Parathyroid adenoma (tissue), 2 donors: Measurements from ENCODE around the gene AQP12A.
"Not testable (repeated sequence)": the region's sequence is repeated elsewhere in the genome, so short reads cannot be mapped to it uniquely, and the experiment has no call there.

Experiments used
- H2AFZ ChIP-seq: fragments of 300-600 bp; sonication (generic); one replicate; pipeline ENCODE4 v1.7.0; 2017; ENCODE audit warnings: antibody characterized with exemption, mild to moderate bottlenecking
- H3K27ac ChIP-seq: fragments of 300-600 bp; sonication (generic); one replicate; pipeline ENCODE4 v1.7.0; 2017
- H3K27me3 ChIP-seq: fragments of 300-600 bp; sonication (generic); one replicate; pipeline ENCODE4 v1.7.0; 2017; ENCODE audit warnings: low read length; ENCODE audit not compliant: control insufficient read depth, insufficient read depth
- H3K36me3 ChIP-seq: fragments of 300-600 bp; sonication (generic); one replicate; pipeline ENCODE4 v1.7.0; 2017; ENCODE audit warnings: low read length; ENCODE audit not compliant: control insufficient read depth, insufficient read depth
- H3K4me1 ChIP-seq: fragments of 300-600 bp; sonication (generic); one replicate; pipeline ENCODE4 v1.7.0; 2017; ENCODE audit warnings: control low read depth
- H3K4me2 ChIP-seq: fragments of 300-600 bp; sonication (generic); one replicate; pipeline ENCODE4 v1.7.0; 2017; ENCODE audit warnings: low read length
- H3K4me3 ChIP-seq: fragments of 300-600 bp; sonication (generic); one replicate; pipeline ENCODE4 v1.7.0; 2017; ENCODE audit warnings: low read depth, low read length
- H3K79me2 ChIP-seq: fragments of 300-600 bp; sonication (generic); one replicate; pipeline ENCODE4 v1.7.0; 2017; ENCODE audit warnings: control low read depth
- H3K9ac ChIP-seq: fragments of 300-600 bp; sonication (generic); one replicate; pipeline ENCODE4 v1.7.0; 2017; ENCODE audit warnings: mild to moderate bottlenecking
- H3K9me3 ChIP-seq: fragments of 300-600 bp; sonication (generic); one replicate; pipeline ENCODE4 v1.7.0; 2017; ENCODE audit warnings: low read length; ENCODE audit not compliant: control insufficient read depth
- CTCF ChIP-seq: fragments of 300-600 bp; sonication (generic); IDR thresholded peaks from one replicate; pipeline ENCODE4 v1.7.0; 2017; ENCODE audit warnings: antibody characterized with exemption, mild to moderate bottlenecking
- donor health status: primary hyperparathyroidism.

Gene AQP12A

DNA sequence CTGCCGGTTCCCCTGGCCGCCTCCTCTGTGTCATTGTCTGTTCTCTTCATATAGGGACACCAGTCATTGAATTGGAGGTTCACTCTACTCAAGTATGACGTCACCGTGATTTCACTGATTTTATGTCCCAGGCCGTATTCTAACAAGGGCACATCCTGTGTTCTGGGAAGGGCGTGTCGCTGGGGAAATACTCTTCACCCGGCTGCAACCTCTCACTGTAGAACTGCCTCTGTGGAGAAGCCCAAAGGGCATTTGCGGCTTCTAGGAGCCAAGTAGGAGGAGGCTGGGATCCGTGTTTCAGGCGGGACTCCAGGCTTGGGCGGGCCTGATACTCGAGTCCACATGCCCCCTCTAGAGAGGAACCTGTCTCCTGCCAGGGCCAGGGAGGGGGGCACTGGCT lies 4.8 kb downstream of the AQP12A start:
- H2AFZ ChIP-seq, H3K4me1 ChIP-seq, H3K4me3 ChIP-seq, H3K27ac ChIP-seq, H3K79me2 ChIP-seq, H3K4me2 ChIP-seq, H3K9ac ChIP-seq, H3K36me3 ChIP-seq, H3K27me3 ChIP-seq, H3K9me3 ChIP-seq: not testable (repeated sequence)

DNA sequence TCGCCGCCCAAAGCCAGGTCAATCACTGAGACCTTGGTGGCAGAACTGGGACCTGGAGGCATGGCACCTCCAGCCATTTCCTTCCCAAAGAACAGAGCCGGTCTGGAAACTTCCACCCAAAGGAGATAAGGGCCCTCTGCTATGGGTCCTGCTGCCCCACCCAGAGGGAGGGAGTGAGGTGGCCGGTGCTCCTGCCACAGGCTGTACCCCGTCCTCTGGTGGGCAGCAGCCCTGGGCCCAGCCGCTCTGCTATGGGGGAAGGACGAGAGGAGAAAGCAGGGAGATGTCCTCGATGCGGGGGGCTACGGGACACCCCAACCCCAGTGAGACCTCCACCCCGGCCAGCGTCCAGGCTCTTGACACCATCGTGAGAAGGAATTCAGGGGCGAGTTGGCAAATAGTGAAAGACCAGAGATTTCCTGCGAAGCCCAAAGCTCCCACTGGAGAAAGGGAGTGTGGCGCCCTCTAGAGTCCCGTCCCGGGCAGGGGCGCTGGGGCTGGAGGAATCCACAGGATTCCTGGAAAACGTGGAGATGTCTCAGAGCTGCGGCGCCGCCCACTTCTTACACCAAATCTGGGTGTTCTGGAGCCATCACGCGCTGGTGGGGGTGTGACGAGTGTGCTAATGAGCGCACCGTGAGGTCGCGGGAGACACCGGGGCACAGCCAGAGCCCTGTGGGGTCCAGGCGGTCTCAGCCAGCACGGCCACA lies 7.3 kb downstream of the AQP12A start:
- not testable (repeated sequence) for H3K27me3 ChIP-seq, H3K4me3 ChIP-seq, H3K36me3 ChIP-seq, H3K9ac ChIP-seq, H3K27ac ChIP-seq, H3K4me1 ChIP-seq, H3K9me3 ChIP-seq, H3K4me2 ChIP-seq, H3K79me2 ChIP-seq, H2AFZ ChIP-seq

GRCh38 chr2:240699835-240700234 lies 8.2 kb downstream of the AQP12A start:
- not testable (repeated sequence) for H3K4me2 ChIP-seq, H3K4me3 ChIP-seq

GRCh38 chr2:240700616-240701015 lies 8.9 kb downstream of the AQP12A start:
- not testable (repeated sequence) for H3K27me3 ChIP-seq, H3K27ac ChIP-seq, H3K4me1 ChIP-seq, H3K4me3 ChIP-seq, H3K9ac ChIP-seq, H3K79me2 ChIP-seq, H3K9me3 ChIP-seq, H2AFZ ChIP-seq, H3K4me2 ChIP-seq, H3K36me3 ChIP-seq

More at GRCh38 chr2:240699835-240700234, 8.2 kb downstream of the AQP12A start:
- not testable (repeated sequence) for H3K9ac ChIP-seq, H3K79me2 ChIP-seq, H3K27ac ChIP-seq, H3K9me3 ChIP-seq, H3K36me3 ChIP-seq, H2AFZ ChIP-seq, H3K27me3 ChIP-seq, H3K4me1 ChIP-seq

DNA sequence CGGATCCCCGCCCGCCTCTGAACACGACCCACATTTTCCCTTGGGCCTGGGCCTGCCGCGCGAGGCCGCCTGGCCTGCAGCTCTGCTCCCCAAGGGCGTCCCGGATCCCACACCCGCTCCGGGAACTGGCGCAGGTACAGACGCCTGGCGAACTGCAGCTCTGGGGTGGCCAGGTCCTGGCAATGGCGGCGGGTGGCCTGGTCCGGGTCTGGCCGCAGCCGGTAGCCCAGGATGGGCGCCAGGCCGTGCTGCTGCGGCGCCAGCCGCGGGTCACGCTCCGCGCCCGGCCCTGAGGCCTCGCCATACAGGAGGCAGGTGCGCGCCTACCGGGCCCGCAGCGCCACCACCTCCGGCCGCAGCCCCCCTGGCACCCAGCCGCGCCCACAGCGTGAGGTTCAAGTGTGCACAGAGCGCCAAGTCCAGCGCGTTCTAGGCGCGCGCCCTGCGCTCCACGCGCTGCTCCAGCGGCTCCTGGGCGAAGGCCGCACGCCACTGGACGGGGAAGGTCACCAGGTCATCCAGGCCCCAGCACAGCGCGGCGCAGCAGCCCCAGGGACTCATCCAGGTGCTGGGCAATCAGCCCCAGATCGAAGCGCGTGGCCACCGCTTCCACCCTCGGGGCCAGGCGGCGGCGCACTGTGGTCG lies 9.5 kb downstream of the AQP12A start:
- TF ChIP-seq CTCF, result no peak
- no peaks in the 10 kb centered on the region for H3K79me2 ChIP-seq
- no peaks in the 10 kb centered on the region for H3K9me3 ChIP-seq
- no peak overlapping the region for H3K4me3 ChIP-seq
- no peak overlapping the region for H3K27ac ChIP-seq
- H3K4me2 ChIP-seq, result no peak overlapping the region
- H3K27me3 ChIP-seq, result no peaks in the 10 kb centered on the region
- H3K4me1 ChIP-seq, result no peaks in the 10 kb centered on the region
- H2AFZ ChIP-seq, result no peak overlapping the region
- H3K36me3 ChIP-seq, result no peaks in the 10 kb centered on the region
- H3K9ac ChIP-seq, result no peak overlapping the region

- Histone ChIP-seq H3K9me3 (no peaks in the 10 kb centered on the region), H3K4me3 (no peak overlapping the region), H2AFZ (no peak overlapping the region), H3K36me3 (no peaks in the 10 kb centered on the region), H3K4me2 (no peak overlapping the region), H3K79me2 (no peaks in the 10 kb centered on the region), H3K4me1 (no peaks in the 10 kb centered on the region), H3K27ac (no peak overlapping the region), H3K27me3 (no peaks in the 10 kb centered on the region), H3K9ac (no peak overlapping the region)
- no peak for TF ChIP-seq CTCF
Measured at GRCh38 chr2:240701736-240702639, 10.3 kb downstream of the AQP12A start.
